ENCODE measurements around the gene MAN1A1. TPM values are rescaled to one million over a fixed set of nuclear protein-coding genes. Genes with fewer than 3 reads are reported as not detected.

Gene MAN1A1
- total and polyA plus RNA-seq, 2 of the 8 experiments (the other 6 are each of a cell fraction or from before 2014, with no cell fraction given): 1.8 to 5.4 TPM

- H3K4me3 ChIP-seq (ENCODE audit: extremely low read depth in 1 of 4, insufficient read depth in 2 of 4, low read depth in 3 of 4, low read length in 4 of 4): no peak overlapping the region
- H2BK120ac ChIP-seq (replicated peaks; ENCODE audit: low read depth, low read length): no peak overlapping the region
- DNase-seq (ENCODE audit: low read depth in 1 of 2, low spot score in 2 of 2): no peak
- H3K4me2 ChIP-seq (ENCODE audit: insufficient read depth in 1 of 2, low read depth in 2 of 2, low read length in 2 of 2): no peak overlapping the region
- no peak overlapping the region for H3K27ac ChIP-seq (ENCODE audit: low read depth, low read length)
- TF ChIP-seq, protein P1, sequence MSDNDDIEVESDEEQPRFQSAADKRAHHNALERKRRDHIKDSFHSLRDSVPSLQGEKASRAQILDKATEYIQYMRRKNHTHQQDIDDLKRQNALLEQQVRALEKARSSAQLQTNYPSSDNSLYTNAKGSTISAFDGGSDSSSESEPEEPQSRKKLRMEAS (IDR thresholded peaks at IDR 0.05): no peak
- no peak overlapping the region for H2BK5ac ChIP-seq (ENCODE audit: low read depth, low read length)
- no peaks in the 10 kb centered on the region for H4K20me1 ChIP-seq (replicated peaks in 1 of 2; ENCODE audit: control insufficient read depth in 1 of 2, insufficient read depth in 2 of 2, low read length in 2 of 2)
- H4K5ac ChIP-seq (ENCODE audit: insufficient read length, low read depth, low read length): no peak overlapping the region
- FAIRE-seq: no peak
- ChIA-PET POLR2A (ENCODE audit: partially characterized antibody) (no interaction called here), CTCF (ENCODE audit: partially characterized antibody) (no interaction called here)
- no peak overlapping the region for H3K14ac ChIP-seq (ENCODE audit: insufficient read length)
- no peaks in the 10 kb centered on the region; a peak in 1 of 4 replicates for H3K9me3 ChIP-seq (ENCODE audit: insufficient read depth in 2 of 2, low read depth in 1 of 2, low read length in 1 of 2)
- no peak overlapping the region for H2AK5ac ChIP-seq (ENCODE audit: low read depth, low read length)
- no peaks in the 10 kb centered on the region for H3K36me3 ChIP-seq (ENCODE audit: control insufficient read depth in 2 of 4, insufficient read depth in 4 of 4, low read length in 3 of 4)
- H2AFZ ChIP-seq (ENCODE audit: low read length): no peak overlapping the region
- no peak overlapping the region for H2BK12ac ChIP-seq (ENCODE audit: low read depth, low read length)
- no peak overlapping the region for H4K8ac ChIP-seq (ENCODE audit: extremely low read depth, insufficient read depth, low read length)
- H3K79me1 ChIP-seq (ENCODE audit: low read depth, low read length): no peaks in the 10 kb centered on the region
- no peak overlapping the region for H4K91ac ChIP-seq (replicated peaks; ENCODE audit: insufficient read length, low read length)
- no peak overlapping the region for H3K23ac ChIP-seq (ENCODE audit: insufficient read length)
- no peak overlapping the region for H3K9ac ChIP-seq (replicated peaks in 1 of 4; ENCODE audit: extremely low read depth in 1 of 4, low read depth in 3 of 4, low read length in 3 of 4)
- no peaks in the 10 kb centered on the region for H3K23me2 ChIP-seq (ENCODE audit: low read depth, low read length)
- H3K56ac ChIP-seq (replicated peaks; ENCODE audit: insufficient read length, low read depth, low read length): no peak overlapping the region
- no peaks in the 10 kb centered on the region for H3K27me3 ChIP-seq (replicated peaks in 1 of 4; ENCODE audit: control insufficient read depth in 3 of 4, extremely low read depth in 1 of 4, insufficient read depth in 3 of 4, low read length in 3 of 4)
- H3K4ac ChIP-seq (replicated peaks; ENCODE audit: insufficient read length, low read depth, low read length): no peak overlapping the region
- no peak overlapping the region for H3K18ac ChIP-seq (ENCODE audit: extremely low read depth, low read length)
- H2BK15ac ChIP-seq (ENCODE audit: low read length): no peak overlapping the region
- H2BK20ac ChIP-seq (ENCODE audit: low read length): no peak overlapping the region
- H3K79me2 ChIP-seq (ENCODE audit: control insufficient read depth in 1 of 2, insufficient read depth in 2 of 2, low read length in 2 of 2): no peaks in the 10 kb centered on the region
- no peaks in the 10 kb centered on the region for H3K4me1 ChIP-seq (replicated peaks in 1 of 4; ENCODE audit: control insufficient read depth in 3 of 4, insufficient read depth in 4 of 4, low read length in 3 of 4)
Measured at GRCh38 chr6:119390247-119390793, 40.8 kb upstream of the MAN1A1 start.
